KMS-11 (cell line): Measurements from ENCODE around the gene TGFA.

Experiments
- H2AFZ ChIP-seq: fragments of 200-600 bp; sonication (generic); 2 replicates; pipeline ENCODE4 v1.6.1; 2016; ENCODE audit warnings: antibody characterized with exemption, mixed run types, low read depth
- H3K27ac ChIP-seq: fragments of 200-600 bp; sonication (generic); 2 replicates; pipeline ENCODE4 v1.6.1; 2016; ENCODE audit warnings: mild to moderate bottlenecking, mixed run types
- H3K27me3 ChIP-seq: fragments of 200-600 bp; sonication (generic); 2 replicates; pipeline ENCODE4 v1.6.1; 2017; ENCODE audit warnings: mild to moderate bottlenecking, low read depth, mixed run types, moderate library complexity; ENCODE audit not compliant: insufficient read depth
- H3K36me3 ChIP-seq: fragments of 200-600 bp; sonication (generic); 2 replicates; pipeline ENCODE4 v1.6.1; 2017; ENCODE audit warnings: mild to moderate bottlenecking, mixed run types; ENCODE audit not compliant: insufficient read depth
- H3K4me1 ChIP-seq: fragments of 200-600 bp; sonication (generic); 2 replicates; pipeline ENCODE4 v1.6.1; 2016; ENCODE audit warnings: mild to moderate bottlenecking, low read depth, mixed run types; ENCODE audit not compliant: poor library complexity, severe bottlenecking
- H3K4me2 ChIP-seq: fragments of 200-600 bp; sonication (generic); 2 replicates; pipeline ENCODE4 v1.7.0; 2016; ENCODE audit warnings: mild to moderate bottlenecking, mixed run types
- H3K4me3 ChIP-seq: fragments of 200-600 bp; sonication (generic); IDR thresholded peaks from 2 replicates; pipeline ENCODE4 v1.6.1; 2017; ENCODE audit warnings: low read depth, low read length, mixed read lengths; ENCODE audit not compliant: insufficient read depth
- H3K79me2 ChIP-seq: fragments of 200-600 bp; sonication (generic); 2 replicates; pipeline ENCODE4 v1.6.1; 2016; ENCODE audit warnings: low read depth, mixed run types; ENCODE audit not compliant: insufficient read depth
- H3K9ac ChIP-seq: fragments of 200-600 bp; sonication (generic); 2 replicates; pipeline ENCODE4 v1.6.1; 2016; ENCODE audit warnings: mild to moderate bottlenecking, mixed run types
- H4K20me1 ChIP-seq: fragments of 200-600 bp; sonication (generic); 2 replicates; pipeline ENCODE4 v1.6.1; 2016; ENCODE audit warnings: mild to moderate bottlenecking, mixed run types; ENCODE audit not compliant: insufficient read depth
- TF ChIP-seq, protein P1 (sequence below): fragments of 200-600 bp; sonication (generic); conservative IDR thresholded peaks from 2 replicates; pipeline ENCODE4 v1.6.1; 2017; ENCODE audit warnings: low read depth, mild to moderate bottlenecking, antibody characterized with exemption, low read length, moderate library complexity, mixed read lengths

The TGFA gene

GRCh38 chr2:70516596-70516995, 37.0 kb downstream of the TGFA start:
- no peaks in the 10 kb centered on the region for H3K36me3 ChIP-seq
- TF ChIP-seq, protein P1, sequence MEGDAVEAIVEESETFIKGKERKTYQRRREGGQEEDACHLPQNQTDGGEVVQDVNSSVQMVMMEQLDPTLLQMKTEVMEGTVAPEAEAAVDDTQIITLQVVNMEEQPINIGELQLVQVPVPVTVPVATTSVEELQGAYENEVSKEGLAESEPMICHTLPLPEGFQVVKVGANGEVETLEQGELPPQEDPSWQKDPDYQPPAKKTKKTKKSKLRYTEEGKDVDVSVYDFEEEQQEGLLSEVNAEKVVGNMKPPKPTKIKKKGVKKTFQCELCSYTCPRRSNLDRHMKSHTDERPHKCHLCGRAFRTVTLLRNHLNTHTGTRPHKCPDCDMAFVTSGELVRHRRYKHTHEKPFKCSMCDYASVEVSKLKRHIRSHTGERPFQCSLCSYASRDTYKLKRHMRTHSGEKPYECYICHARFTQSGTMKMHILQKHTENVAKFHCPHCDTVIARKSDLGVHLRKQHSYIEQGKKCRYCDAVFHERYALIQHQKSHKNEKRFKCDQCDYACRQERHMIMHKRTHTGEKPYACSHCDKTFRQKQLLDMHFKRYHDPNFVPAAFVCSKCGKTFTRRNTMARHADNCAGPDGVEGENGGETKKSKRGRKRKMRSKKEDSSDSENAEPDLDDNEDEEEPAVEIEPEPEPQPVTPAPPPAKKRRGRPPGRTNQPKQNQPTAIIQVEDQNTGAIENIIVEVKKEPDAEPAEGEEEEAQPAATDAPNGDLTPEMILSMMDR: no peak
- no peaks in the 10 kb centered on the region for H3K27me3 ChIP-seq
- no peak overlapping the region for H3K4me2 ChIP-seq
- H3K4me3 ChIP-seq: no peak overlapping the region
- H2AFZ ChIP-seq: no peak overlapping the region
- H3K4me1 ChIP-seq: no peaks in the 10 kb centered on the region
- H3K27ac ChIP-seq: no peak overlapping the region
- no peak overlapping the region for H3K9ac ChIP-seq
- no peaks in the 10 kb centered on the region for H3K79me2 ChIP-seq
- no peaks in the 10 kb centered on the region for H4K20me1 ChIP-seq

DNA sequence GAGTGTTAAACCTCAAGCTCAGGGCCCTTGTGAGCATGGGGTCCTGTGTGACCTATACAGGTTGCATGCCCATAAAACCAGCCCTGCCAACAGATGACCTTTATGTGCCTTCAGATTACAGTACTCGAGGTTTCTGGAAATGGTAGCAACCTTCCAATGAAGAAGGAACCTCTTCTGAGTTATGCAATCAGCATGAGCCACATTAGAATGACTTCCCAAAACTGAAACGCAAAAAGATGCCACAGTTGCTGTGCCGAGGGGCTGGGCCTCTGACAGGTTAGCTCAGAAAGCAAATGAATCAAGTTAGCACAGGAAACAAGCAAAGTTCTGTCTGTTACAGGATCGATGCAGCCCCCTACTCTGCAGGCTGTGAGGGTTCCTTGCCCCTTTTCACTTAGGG, 37.7 kb downstream of the TGFA start:
- H3K4me2 ChIP-seq: no peak overlapping the region
- no peaks in the 10 kb centered on the region for H4K20me1 ChIP-seq
- H3K4me3 ChIP-seq: no peak overlapping the region
- no peaks in the 10 kb centered on the region for H3K4me1 ChIP-seq
- no peak overlapping the region for H3K27ac ChIP-seq
- H2AFZ ChIP-seq: no peak overlapping the region
- no peak overlapping the region for H3K9ac ChIP-seq
- no peaks in the 10 kb centered on the region for H3K36me3 ChIP-seq
- no peaks in the 10 kb centered on the region for H3K27me3 ChIP-seq
- TF ChIP-seq, protein P1: no peak
- no peaks in the 10 kb centered on the region for H3K79me2 ChIP-seq

- Histone ChIP-seq H3K4me2 (no peak overlapping the region), H3K4me1 (no peaks in the 10 kb centered on the region), H3K9ac (no peak overlapping the region), H3K36me3 (no peaks in the 10 kb centered on the region), H2AFZ (no peak overlapping the region), H3K27me3 (no peaks in the 10 kb centered on the region), H3K79me2 (no peaks in the 10 kb centered on the region), H3K4me3 (no peak overlapping the region), H4K20me1 (no peaks in the 10 kb centered on the region; the same call in 1 of the 2 replicates), H3K27ac (no peak overlapping the region)
- TF ChIP-seq, protein P1: no peak
Measured at GRCh38 chr2:70514612-70515055, 39.0 kb downstream of the TGFA start.

DNA sequence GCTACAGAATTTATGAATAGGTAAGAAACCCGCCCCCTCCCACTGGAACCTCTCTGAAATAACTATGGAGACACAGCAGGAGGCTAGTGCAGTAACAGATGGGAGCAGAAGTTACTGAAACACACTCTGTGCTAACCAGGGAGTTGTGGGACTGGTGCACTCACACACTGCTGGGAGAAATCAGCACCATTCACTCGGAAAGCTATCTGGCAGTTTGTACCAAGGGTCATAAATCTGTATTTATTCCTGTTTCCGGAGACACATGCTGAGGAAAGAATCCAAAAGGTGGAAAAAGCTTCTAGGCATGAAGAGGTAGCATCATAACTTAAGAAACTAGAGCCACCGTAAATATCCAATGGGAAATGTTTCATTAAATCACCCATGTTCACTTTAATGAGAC, 39.9 kb downstream of the TGFA start:
- H3K4me2 ChIP-seq: no peak overlapping the region
- no peak overlapping the region for H3K9ac ChIP-seq
- H3K4me1 ChIP-seq: no peaks in the 10 kb centered on the region
- H4K20me1 ChIP-seq: no peaks in the 10 kb centered on the region; the same call in 1 of the 2 replicates
- no peaks in the 10 kb centered on the region for H3K79me2 ChIP-seq
- TF ChIP-seq, protein P1: no peak
- no peak overlapping the region for H2AFZ ChIP-seq
- no peaks in the 10 kb centered on the region for H3K27me3 ChIP-seq
- no peaks in the 10 kb centered on the region for H3K36me3 ChIP-seq
- H3K27ac ChIP-seq: no peak overlapping the region
- no peak overlapping the region for H3K4me3 ChIP-seq
